Liver (tissue), 9 donors: ENCODE results near the gene DSCAM. TPM values are rescaled to one million over a fixed set of nuclear protein-coding genes. Genes with fewer than 3 reads are reported as not detected.

Source experiments
- DNase-seq: peaks from one replicate; pipeline ENCODE4 v3.0.0-alpha.2; 2017; ENCODE audit warnings: low spot score
- H3K27ac ChIP-seq, 2 donors: one replicate each; pipeline ENCODE4 v1.7.0; 2013; ENCODE audit warnings: inconsistent platforms in 2 of 2, low read length in 2 of 2, control low read depth in 1 of 2, low read depth in 1 of 2, mild to moderate bottlenecking in 1 of 2
- H3K27me3 ChIP-seq, 4 donors: one replicate each; pipeline versions ENCODE4 v1.6.1 to v1.7.0; 2013; ENCODE audit warnings: low read length in 3 of 4, inconsistent platforms in 1 of 4, mild to moderate bottlenecking in 1 of 4, moderate library complexity in 1 of 4; ENCODE audit not compliant: control insufficient read depth in 4 of 4, insufficient read depth in 4 of 4
- H3K36me3 ChIP-seq, 4 donors: one replicate each; pipeline versions ENCODE4 v1.6.1 to v1.7.0; 2013; ENCODE audit warnings: low read length in 3 of 4, mild to moderate bottlenecking in 3 of 4, low read depth in 1 of 4, moderate library complexity in 1 of 4; ENCODE audit not compliant: control insufficient read depth in 4 of 4, insufficient read depth in 3 of 4
- H3K4me1 ChIP-seq, 4 donors: one replicate each; pipeline versions ENCODE4 v1.6.1 to v1.7.0; 2013; ENCODE audit warnings: low read length in 3 of 4, mild to moderate bottlenecking in 3 of 4, moderate library complexity in 1 of 4; ENCODE audit not compliant: control insufficient read depth in 4 of 4, insufficient read depth in 4 of 4
- H3K4me3 ChIP-seq, 3 donors: one replicate each; pipeline versions ENCODE4 v1.6.1 to v1.7.0; 2013; ENCODE audit warnings: low read length in 3 of 3, control low read depth in 1 of 3, low read depth in 1 of 3, mild to moderate bottlenecking in 1 of 3
- H3K9ac ChIP-seq, 2 donors: one replicate each; pipeline ENCODE4 v1.7.0; 2013; ENCODE audit warnings: low read length in 2 of 2, mild to moderate bottlenecking in 2 of 2, moderate library complexity in 2 of 2, control low read depth in 1 of 2, low read depth in 1 of 2
- H3K9me3 ChIP-seq, 4 donors: one replicate each; pipeline versions ENCODE4 v1.6.1 to v1.7.0; 2013; ENCODE audit warnings: low read length in 3 of 4; ENCODE audit not compliant: control insufficient read depth in 4 of 4
- ATF3 ChIP-seq: IDR thresholded peaks from 2 replicates; pipeline ENCODE4 v1.6.1; 2016; ENCODE audit warnings: antibody characterized with exemption
- EGR1 ChIP-seq, 2 donors: IDR thresholded peaks; 2 replicates each; pipeline ENCODE4 v1.6.1; 2016 to 2018; ENCODE audit warnings: antibody characterized with exemption in 2 of 2, low read depth in 2 of 2
- FOXA2 ChIP-seq: IDR thresholded peaks from 2 replicates; pipeline ENCODE4 v1.6.1; 2016; ENCODE audit warnings: antibody characterized with exemption
- GABPA ChIP-seq, 2 donors: IDR thresholded peaks in 1 of 2; conservative IDR thresholded peaks in 1 of 2; 2 replicates each; pipeline ENCODE4 v1.6.1; 2016; ENCODE audit warnings: antibody characterized with exemption in 2 of 2, mild to moderate bottlenecking in 1 of 2, moderate library complexity in 1 of 2
- HNF4A ChIP-seq, 2 donors: conservative IDR thresholded peaks; 2 replicates each; pipeline ENCODE4 v1.6.1; 2016; ENCODE audit warnings: antibody characterized with exemption in 2 of 2, mild to moderate bottlenecking in 2 of 2
- HNF4G ChIP-seq: IDR thresholded peaks from 2 replicates; pipeline ENCODE4 v1.6.1; 2016; ENCODE audit warnings: antibody characterized with exemption
- JUND ChIP-seq, 2 donors: IDR thresholded peaks; 2 replicates each; pipeline ENCODE4 v1.6.1; 2016; ENCODE audit warnings: antibody characterized with exemption in 2 of 2
- MAX ChIP-seq: IDR thresholded peaks from 2 replicates; pipeline ENCODE4 v1.6.1; 2016; ENCODE audit warnings: antibody characterized with exemption
- NR2F2 ChIP-seq: IDR thresholded peaks from 2 replicates; pipeline ENCODE4 v1.6.1; 2016; ENCODE audit warnings: antibody characterized with exemption
- RAD21 ChIP-seq, 2 donors: IDR thresholded peaks; 2 replicates each; pipeline ENCODE4 v1.6.1; 2016; ENCODE audit warnings: antibody characterized with exemption in 2 of 2, mild to moderate bottlenecking in 2 of 2
- REST ChIP-seq: IDR thresholded peaks from 2 replicates; pipeline ENCODE4 v1.6.1; 2016; ENCODE audit warnings: antibody characterized with exemption, mild to moderate bottlenecking
- RXRA ChIP-seq, 2 donors: IDR thresholded peaks; 2 replicates each; pipeline ENCODE4 v1.6.1; 2017 to 2018; ENCODE audit warnings: antibody characterized with exemption in 2 of 2, mild to moderate bottlenecking in 1 of 2
- SP1 ChIP-seq: IDR thresholded peaks from 2 replicates; pipeline ENCODE4 v1.6.1; 2018; ENCODE audit warnings: antibody characterized with exemption, mild to moderate bottlenecking
- TAF1 ChIP-seq: conservative IDR thresholded peaks from 2 replicates; pipeline ENCODE4 v1.6.1; 2016; ENCODE audit warnings: antibody characterized with exemption, mild to moderate bottlenecking
- YY1 ChIP-seq: IDR thresholded peaks from 2 replicates; pipeline ENCODE4 v1.6.1; 2016; ENCODE audit warnings: antibody characterized with exemption, mild to moderate bottlenecking
- WGBS: extraction: QIAGEN DNeasy Blood & Tissue Kit; methylation state at CpG from one replicate; pipeline ENCODE4 v1.1.7; 2013; 5-methylcytosine and 5-hydroxymethylcytosine counted together
- polyA plus RNA-seq, 2 donors: library from polyadenylated mRNA; stranded (reverse) in 1 of 2; unstranded in 1 of 2; fragments of 200-250 nt in 1 of 2; fragments of >200 nt in 1 of 2; fragmentation: Nextera tagmentation in 1 of 2; extraction: Ambion mirVana in 1 of 2; gene quantifications; one replicate each; pipeline versions ENCODE4 v1.2.1 to v1.2.3, GENCODE V29; 2013 to 2015
- total RNA-seq, 2 donors: library from RNA; depleted of rRNA; stranded (reverse); fragments of >200 nt; gene quantifications; one replicate each; pipeline ENCODE4 v1.2.3, GENCODE V29; 2014
- TF ChIP-seq, protein P1 (sequence below): fragments of 150-350 bp; IDR thresholded peaks from 2 replicates; pipeline ENCODE4 v1.5.1; 2017; ENCODE audit warnings: improper control_type of control experiment, low read depth, low read length; ENCODE audit not compliant: missing input control
- TF ChIP-seq, protein P2 (sequence below): IDR thresholded peaks from 2 replicates; pipeline ENCODE4 v1.6.1; 2016; ENCODE audit warnings: antibody characterized with exemption
- donor health status: healthy.
- donor health status: healthy.
- donor health status: healthy.
- donor health status: healthy.
- donor health status: healthy.

The DSCAM gene
- total and polyA plus RNA-seq, 4 donors = 0.02 to 0.23 (median 0.10) TPM

DNA sequence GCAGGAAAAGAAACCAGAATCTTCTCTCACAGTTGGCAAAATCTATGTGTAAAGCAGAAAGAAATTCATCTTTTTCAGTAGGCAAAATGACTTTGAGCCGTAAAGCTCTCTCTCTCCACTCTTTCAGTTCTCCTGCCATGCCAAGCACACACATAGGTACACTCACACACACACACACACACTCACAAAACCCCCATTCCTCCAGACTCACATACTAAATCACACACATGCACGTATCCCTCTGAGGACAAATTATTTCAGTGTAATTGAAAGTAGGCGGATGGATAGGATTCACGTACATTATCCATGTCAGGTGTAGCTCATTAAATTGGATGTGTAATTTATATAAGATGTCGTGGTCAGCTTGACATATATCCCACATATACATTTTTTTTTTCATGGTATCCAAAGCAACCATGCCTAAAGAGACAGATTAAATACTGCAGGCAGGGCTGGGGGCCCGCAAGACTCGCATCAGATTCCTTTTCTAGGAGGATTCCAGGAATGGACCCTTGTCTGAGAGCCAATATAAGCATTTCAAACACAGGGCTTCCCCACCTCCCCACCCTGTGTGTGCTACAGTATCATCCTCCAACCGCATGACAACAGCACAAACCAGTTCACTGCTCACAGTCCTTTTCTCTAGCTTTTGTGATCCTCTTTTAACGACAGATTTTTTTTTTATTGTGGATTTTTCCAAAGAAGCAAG is 658.9 kb downstream of the DSCAM start:
- H3K36me3 ChIP-seq = no peaks in the 10 kb centered on the region
- TF ChIP-seq HNF4G (no peak), TAF1 (no peak), YY1 (no peak), FOXA2 (no peak), MAX (no peak), REST (no peak), RXRA (IDR thresholded peaks at IDR 0.05) (no peak), NR2F2 (no peak), SP1 (no peak), JUND (IDR thresholded peaks at IDR 0.05) (no peak), RAD21 (IDR thresholded peaks at IDR 0.05) (no peak), GABPA (IDR thresholded peaks at IDR 0.05 in 1 of 2, conservative IDR thresholded peaks at IDR 0.05 in 1 of 2) (no peak), ATF3 (no peak), EGR1 (IDR thresholded peaks at IDR 0.05; ENCODE audit: low read depth in 2 of 2) (no peak)
- TF ChIP-seq, protein P1, sequence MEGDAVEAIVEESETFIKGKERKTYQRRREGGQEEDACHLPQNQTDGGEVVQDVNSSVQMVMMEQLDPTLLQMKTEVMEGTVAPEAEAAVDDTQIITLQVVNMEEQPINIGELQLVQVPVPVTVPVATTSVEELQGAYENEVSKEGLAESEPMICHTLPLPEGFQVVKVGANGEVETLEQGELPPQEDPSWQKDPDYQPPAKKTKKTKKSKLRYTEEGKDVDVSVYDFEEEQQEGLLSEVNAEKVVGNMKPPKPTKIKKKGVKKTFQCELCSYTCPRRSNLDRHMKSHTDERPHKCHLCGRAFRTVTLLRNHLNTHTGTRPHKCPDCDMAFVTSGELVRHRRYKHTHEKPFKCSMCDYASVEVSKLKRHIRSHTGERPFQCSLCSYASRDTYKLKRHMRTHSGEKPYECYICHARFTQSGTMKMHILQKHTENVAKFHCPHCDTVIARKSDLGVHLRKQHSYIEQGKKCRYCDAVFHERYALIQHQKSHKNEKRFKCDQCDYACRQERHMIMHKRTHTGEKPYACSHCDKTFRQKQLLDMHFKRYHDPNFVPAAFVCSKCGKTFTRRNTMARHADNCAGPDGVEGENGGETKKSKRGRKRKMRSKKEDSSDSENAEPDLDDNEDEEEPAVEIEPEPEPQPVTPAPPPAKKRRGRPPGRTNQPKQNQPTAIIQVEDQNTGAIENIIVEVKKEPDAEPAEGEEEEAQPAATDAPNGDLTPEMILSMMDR = no peak
- no peak for DNase-seq
- H3K4me1 ChIP-seq = no peaks in the 10 kb centered on the region
- no peak overlapping the region for H3K27ac ChIP-seq
- peaks cover 0 to 5% (median 1%) of the 10 kb centered on the region in 4 donors for H3K27me3 ChIP-seq
- H3K9me3 ChIP-seq = no peaks in the 10 kb centered on the region
- no peak overlapping the region for H3K9ac ChIP-seq
- WGBS = 71% methylated on average over 9 of the region's 9 CpGs
- no peak overlapping the region for H3K4me3 ChIP-seq

DNA sequence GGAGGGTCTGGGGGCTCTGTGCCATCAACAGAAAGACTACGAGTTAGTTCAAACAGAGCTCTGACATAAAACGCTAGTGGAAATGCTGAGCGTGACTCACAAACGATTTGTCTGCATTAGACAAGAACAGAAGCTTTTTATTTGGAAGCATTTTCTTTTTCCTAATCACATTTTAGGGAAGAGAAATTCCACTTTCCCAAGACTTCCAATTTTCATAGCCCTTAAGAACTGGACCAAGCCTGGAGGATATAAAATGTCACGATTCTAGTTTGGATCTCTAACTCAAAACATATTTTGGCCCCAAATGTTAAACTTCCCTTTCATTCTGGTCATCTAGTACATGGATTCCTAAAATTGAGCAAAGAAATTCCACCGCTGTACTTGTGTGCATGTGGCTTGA is 659.7 kb downstream of the DSCAM start:
- Histone ChIP-seq H3K9me3 (no peaks in the 10 kb centered on the region), H3K27me3 (peaks cover 0 to 3% (median 0%) of the 10 kb centered on the region in 4 donors), H3K4me3 (no peak overlapping the region), H3K36me3 (no peaks in the 10 kb centered on the region), H3K9ac (no peak overlapping the region), H3K4me1 (no peaks in the 10 kb centered on the region), H3K27ac (no peak overlapping the region)
- TF ChIP-seq RXRA (IDR thresholded peaks at IDR 0.05) (no peak), SP1 (no peak), GABPA (IDR thresholded peaks at IDR 0.05 in 1 of 2, conservative IDR thresholded peaks at IDR 0.05 in 1 of 2) (no peak), MAX (no peak), NR2F2 (no peak), HNF4A (conservative IDR thresholded peaks at IDR 0.05) (no peak), EGR1 (IDR thresholded peaks at IDR 0.05; ENCODE audit: low read depth in 2 of 2) (no peak), FOXA2 (no peak)
- TF ChIP-seq, protein P2, sequence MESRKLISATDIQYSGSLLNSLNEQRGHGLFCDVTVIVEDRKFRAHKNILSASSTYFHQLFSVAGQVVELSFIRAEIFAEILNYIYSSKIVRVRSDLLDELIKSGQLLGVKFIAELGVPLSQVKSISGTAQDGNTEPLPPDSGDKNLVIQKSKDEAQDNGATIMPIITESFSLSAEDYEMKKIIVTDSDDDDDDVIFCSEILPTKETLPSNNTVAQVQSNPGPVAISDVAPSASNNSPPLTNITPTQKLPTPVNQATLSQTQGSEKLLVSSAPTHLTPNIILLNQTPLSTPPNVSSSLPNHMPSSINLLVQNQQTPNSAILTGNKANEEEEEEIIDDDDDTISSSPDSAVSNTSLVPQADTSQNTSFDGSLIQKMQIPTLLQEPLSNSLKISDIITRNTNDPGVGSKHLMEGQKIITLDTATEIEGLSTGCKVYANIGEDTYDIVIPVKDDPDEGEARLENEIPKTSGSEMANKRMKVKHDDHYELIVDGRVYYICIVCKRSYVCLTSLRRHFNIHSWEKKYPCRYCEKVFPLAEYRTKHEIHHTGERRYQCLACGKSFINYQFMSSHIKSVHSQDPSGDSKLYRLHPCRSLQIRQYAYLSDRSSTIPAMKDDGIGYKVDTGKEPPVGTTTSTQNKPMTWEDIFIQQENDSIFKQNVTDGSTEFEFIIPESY = no peak
- TF ChIP-seq, protein P1 = no peak
- 71% methylated on average over 6 of the region's 6 CpGs for WGBS
- DNase-seq = no peak
